B cell (primary cell): ENCODE results near the gene ZNG1B. TPM values are rescaled to one million over a fixed set of nuclear protein-coding genes. Genes with fewer than 3 reads are reported as not detected.
"Not testable (repeated sequence)": the region's sequence is repeated elsewhere in the genome, so short reads cannot be mapped to it uniquely, and the experiment has no call there.

Experiments
- ATAC-seq: fragments of 200-7000 bp; cut with Tn5 transposase; one replicate; pipeline ENCODE4 v1.10.0; 2021; ENCODE audit warnings: low read depth, mild to moderate bottlenecking, moderate number of reproducible peaks, moderate library complexity
- CTCF ChIA-PET: fragments of 350-600 bp; sonication (Branson Sonifier 250); formaldehyde crosslinking; loops from one replicate; lab custom pipeline; 2021; ENCODE audit warnings: antibody characterized with exemption, inconsistent platforms; lab: Charles Lee
- POLR2A ChIA-PET: fragments of 350-600 bp; sonication (Branson Sonifier 250); formaldehyde crosslinking; loops from one replicate; lab custom pipeline; 2021; ENCODE audit warnings: antibody characterized with exemption; lab: Charles Lee
- DNase-seq: peaks from one replicate; pipeline ENCODE4 v3.0.0; 2013
- H2AFZ ChIP-seq: 2 replicates; pipeline ENCODE4 v1.6.1; 2012; ENCODE audit warnings: mild to moderate bottlenecking, low read depth, low read length; ENCODE audit not compliant: insufficient read depth, poor library complexity, severe bottlenecking
- H3K27ac ChIP-seq, 2 donors: 1 replicate in 1 of 2; 2 replicates in 1 of 2; pipeline ENCODE4 v1.5.1; 2012 to 2013; ENCODE audit warnings: low read length in 2 of 2, mild to moderate bottlenecking in 2 of 2, moderate library complexity in 1 of 2
- H3K27me3 ChIP-seq, 4 experiments: fragments of 200-600 bp in 1 of 4; sonication (generic) in 1 of 4; replicated peaks in 1 of 4; 1 replicate in 2 of 4; 2 replicates in 2 of 4; pipeline versions ENCODE4 v1.6.1 to v1.7.0; 2013 to 2016; ENCODE audit warnings: low read length in 3 of 4, mild to moderate bottlenecking in 2 of 4, mixed read lengths in 1 of 4, moderate library complexity in 1 of 4; ENCODE audit not compliant: insufficient read depth in 4 of 4, control insufficient read depth in 3 of 4; ENCODE audit errors: control extremely low read depth in 1 of 4
- H3K36me3 ChIP-seq, 2 experiments: replicated peaks in 1 of 2; 1 replicate in 1 of 2; 2 replicates in 1 of 2; pipeline versions ENCODE4 v1.6.1 to v1.7.1; 2013; ENCODE audit warnings: low read length in 1 of 2; ENCODE audit not compliant: insufficient read depth in 2 of 2, control insufficient read depth in 1 of 2; ENCODE audit errors: control extremely low read depth in 1 of 2, extremely low read depth in 1 of 2
- H3K4me1 ChIP-seq, 2 donors: fragments of 200-600 bp in 1 of 2; sonication (generic) in 1 of 2; 1 replicate in 1 of 2; 2 replicates in 1 of 2; pipeline versions ENCODE4 v1.5.1 to v1.6.1; 2013 to 2017; ENCODE audit warnings: low read length in 2 of 2; ENCODE audit not compliant: control insufficient read depth in 2 of 2, insufficient read depth in 2 of 2
- H3K4me2 ChIP-seq: replicated peaks from 2 replicates; pipeline ENCODE3; 2012; ENCODE audit warnings: mild to moderate bottlenecking, low read depth, low read length; ENCODE audit not compliant: poor library complexity, severe bottlenecking
- H3K4me3 ChIP-seq, 5 experiments: fragments of 200-600 bp in 1 of 5; sonication (generic) in 1 of 5; 1 replicate in 3 of 5; 2 replicates in 2 of 5; pipeline versions ENCODE4 v1.5.1 to v1.7.0; 2011 to 2016; ENCODE audit warnings: low read length in 4 of 5, mild to moderate bottlenecking in 4 of 5, low read depth in 2 of 5, control low read depth in 1 of 5, moderate library complexity in 1 of 5; ENCODE audit not compliant: insufficient read depth in 1 of 5; ENCODE audit errors: control extremely low read depth in 1 of 5, extremely low read depth in 1 of 5
- H3K79me2 ChIP-seq: fragments of 200-600 bp; sonication (generic); one replicate; pipeline ENCODE4 v1.6.0; 2016; ENCODE audit warnings: low read length; ENCODE audit not compliant: control insufficient read depth, insufficient read depth
- H3K9ac ChIP-seq: fragments of 200-600 bp; sonication (generic); 2 replicates; pipeline ENCODE4 v1.6.1; 2017; ENCODE audit warnings: mild to moderate bottlenecking, low read length, moderate library complexity
- H3K9me3 ChIP-seq, 3 donors: one replicate each; pipeline versions ENCODE4 v1.6.1 to v1.7.1; 2013; ENCODE audit warnings: low read length in 2 of 3; ENCODE audit not compliant: control insufficient read depth in 2 of 3, insufficient read depth in 1 of 3; ENCODE audit errors: control extremely low read depth in 1 of 3
- H4K20me1 ChIP-seq: 2 replicates; pipeline ENCODE4 v1.6.0; 2012; ENCODE audit warnings: mild to moderate bottlenecking, low read length; ENCODE audit not compliant: insufficient read depth, control insufficient read depth, poor library complexity, severe bottlenecking
- H3K27ac Mint-ChIP-seq: one replicate; pipeline ENCODE4 v1.8.0; 2021; ENCODE audit warnings: mixed read lengths
- H3K27me3 Mint-ChIP-seq: one replicate; pipeline ENCODE4 v1.8.0; 2021; ENCODE audit warnings: mixed read lengths
- H3K4me1 Mint-ChIP-seq: one replicate; pipeline ENCODE4 v1.8.0; 2021; ENCODE audit warnings: mixed read lengths
- H3K4me3 Mint-ChIP-seq: one replicate; pipeline ENCODE4 v1.8.0; 2021; ENCODE audit warnings: mixed read lengths
- H3K9me3 Mint-ChIP-seq: one replicate; pipeline ENCODE4 v1.8.0; 2022; ENCODE audit warnings: mixed read lengths; ENCODE audit not compliant: insufficient read depth
- WGBS: methylation state at CpG from one replicate; pipeline ENCODE4 v1.1.5; 2013; ENCODE audit warnings: missing lambda C conversion rate; ENCODE audit not compliant: insufficient coverage; 5-methylcytosine and 5-hydroxymethylcytosine counted together
- intact Hi-C: fragments of 100-400 bp; cut with micrococcal nuclease; formaldehyde crosslinking; loops from one replicate; pipeline ENCODE4 v1.10.0; 2022
- polyA plus RNA-seq: library from polyadenylated mRNA; depleted of rRNA; stranded (reverse); fragments of >200 nt; gene quantifications from 2 replicates; pipeline ENCODE4 v1.2.3, GENCODE V29; 2012
- total RNA-seq, 2 donors: library from RNA; stranded (reverse); fragments of 120-200 nt in 1 of 2; gene quantifications; 1 replicate in 1 of 2; 2 replicates in 1 of 2; pipeline versions ENCODE4 v1.2.3 to v1.2.4, GENCODE V29; 2013 to 2022

ZNG1B gene
- total and polyA plus RNA-seq, 2 donors (not counting 1 experiment from before 2014, with no cell fraction given) = 24.5 to 46.8 TPM

DNA sequence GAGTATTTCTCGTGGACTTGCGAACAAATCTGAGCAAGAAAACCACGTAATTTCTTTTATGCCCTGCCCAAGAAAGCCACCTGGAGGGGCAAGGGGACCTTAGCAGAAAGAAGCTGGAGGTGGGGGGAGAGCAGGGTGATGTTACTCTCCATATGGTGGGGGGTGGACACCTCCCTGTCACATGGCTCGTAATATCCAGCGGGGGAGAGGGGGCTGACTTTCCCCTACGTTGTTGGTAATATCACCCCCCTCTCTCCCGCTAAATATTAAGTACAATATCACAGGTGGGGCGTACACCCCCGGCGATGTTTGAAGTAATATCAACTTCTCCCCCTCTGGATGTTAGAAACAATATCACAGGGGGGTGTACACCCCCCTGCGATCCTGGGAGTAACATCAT is 70.7 kb downstream of the ZNG1B start:
- H3K27ac ChIP-seq, H3K9me3 Mint-ChIP-seq, H4K20me1 ChIP-seq, H3K27ac Mint-ChIP-seq, H3K4me2 ChIP-seq, intact Hi-C loops, H3K9me3 ChIP-seq, DNase-seq, POLR2A ChIA-PET, H3K79me2 ChIP-seq, H3K9ac ChIP-seq, H3K4me1 Mint-ChIP-seq, H3K4me3 Mint-ChIP-seq, H3K4me3 ChIP-seq, H3K36me3 ChIP-seq, H3K4me1 ChIP-seq, H2AFZ ChIP-seq, ATAC-seq, CTCF ChIA-PET: not testable (repeated sequence)
- H3K27me3 ChIP-seq = peaks cover 0 to 14% (median 2%) of the 10 kb centered on the region in 4 experiments
- peaks cover 12% of the 10 kb centered on the region for H3K27me3 Mint-ChIP-seq
- no CpG with 5 or more reads among the region's 11 CpGs for WGBS

DNA sequence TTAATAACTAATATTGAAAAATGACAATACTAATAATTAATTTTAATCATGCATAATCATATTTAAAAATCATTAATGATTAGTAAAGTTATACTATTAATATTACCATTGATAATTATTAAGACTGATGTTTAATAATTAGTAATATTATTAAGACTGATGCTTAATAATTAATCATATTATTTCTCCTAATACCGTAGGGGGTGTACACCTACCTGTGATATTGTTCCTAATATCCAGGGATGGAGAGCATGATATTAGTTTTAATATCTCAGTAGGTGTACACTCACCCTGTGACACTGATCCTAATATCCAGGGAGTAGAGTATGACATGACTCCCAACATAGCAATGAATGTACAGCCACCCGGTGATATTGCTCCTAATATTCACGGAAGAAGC is 73.4 kb downstream of the ZNG1B start:
- H3K4me2 ChIP-seq, H3K27me3 ChIP-seq, H3K4me3 Mint-ChIP-seq, CTCF ChIA-PET, H3K4me3 ChIP-seq, intact Hi-C loops, H4K20me1 ChIP-seq, H3K4me1 ChIP-seq, ATAC-seq, H3K27ac ChIP-seq, H2AFZ ChIP-seq, H3K36me3 ChIP-seq, H3K9ac ChIP-seq, DNase-seq, H3K79me2 ChIP-seq, POLR2A ChIA-PET, H3K9me3 ChIP-seq, H3K9me3 Mint-ChIP-seq, H3K4me1 Mint-ChIP-seq, H3K27ac Mint-ChIP-seq: not testable (repeated sequence)
- WGBS = no CpG with 5 or more reads among the region's 3 CpGs
- peaks cover 12% of the 10 kb centered on the region for H3K27me3 Mint-ChIP-seq

DNA sequence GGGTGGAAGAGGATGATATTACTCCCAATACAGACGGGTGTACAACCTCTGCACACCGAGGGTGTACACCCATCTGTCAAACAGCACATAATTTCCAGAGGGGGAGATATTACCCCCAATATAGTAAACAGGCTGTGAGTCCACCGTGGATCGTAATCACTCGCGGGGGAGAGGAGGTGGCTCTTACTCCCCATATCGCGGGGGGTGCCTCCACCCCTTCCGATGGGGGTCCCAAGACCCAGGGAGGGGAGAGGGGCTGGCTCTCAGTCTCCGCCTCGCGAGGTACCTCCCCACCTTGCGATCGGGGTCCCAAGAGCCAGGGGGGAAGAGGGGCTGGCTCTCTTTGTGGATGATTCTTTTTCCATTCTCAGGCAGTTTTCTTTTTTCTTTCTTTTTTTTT is 74.4 kb downstream of the ZNG1B start:
- H3K36me3 ChIP-seq, H4K20me1 ChIP-seq, H3K4me1 ChIP-seq, H3K9me3 ChIP-seq, H3K4me3 Mint-ChIP-seq, H3K9me3 Mint-ChIP-seq, H3K27ac ChIP-seq, POLR2A ChIA-PET, CTCF ChIA-PET, H3K79me2 ChIP-seq, H2AFZ ChIP-seq, H3K4me3 ChIP-seq, H3K4me1 Mint-ChIP-seq, DNase-seq, ATAC-seq, H3K27me3 ChIP-seq, H3K9ac ChIP-seq, H3K4me2 ChIP-seq, H3K27ac Mint-ChIP-seq, intact Hi-C loops: not testable (repeated sequence)
- 73% methylated on average over 3 of the region's 14 CpGs for WGBS
- peaks cover 12% of the 10 kb centered on the region for H3K27me3 Mint-ChIP-seq

DNA sequence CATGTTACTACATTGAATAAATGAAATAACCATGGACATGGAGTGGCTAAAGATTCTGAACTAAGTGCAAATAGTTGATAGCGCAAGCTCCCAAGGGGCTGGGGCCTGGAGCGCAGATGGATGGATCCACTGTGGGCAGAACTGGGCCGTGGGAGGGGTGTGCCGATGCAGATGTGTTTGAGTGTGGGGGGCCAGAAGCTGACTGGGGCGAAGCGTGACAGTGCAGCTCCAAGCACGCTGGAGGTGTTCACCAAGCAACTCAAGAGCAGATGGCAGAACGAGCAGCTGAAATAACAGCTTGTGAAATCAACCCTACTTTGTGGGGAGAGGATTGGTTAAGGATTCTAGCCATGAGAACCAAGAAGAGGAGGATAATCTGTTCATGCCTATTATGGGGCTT is 78.0 kb downstream of the ZNG1B start:
- H3K9ac ChIP-seq, POLR2A ChIA-PET, H3K27ac ChIP-seq, H3K79me2 ChIP-seq, H3K4me1 Mint-ChIP-seq, H4K20me1 ChIP-seq, ATAC-seq, H3K36me3 ChIP-seq, intact Hi-C loops, CTCF ChIA-PET, H3K27me3 Mint-ChIP-seq, H3K4me3 ChIP-seq, H2AFZ ChIP-seq, H3K27me3 ChIP-seq, H3K9me3 ChIP-seq, H3K9me3 Mint-ChIP-seq, H3K4me1 ChIP-seq, H3K4me3 Mint-ChIP-seq, DNase-seq, H3K4me2 ChIP-seq, H3K27ac Mint-ChIP-seq: not testable (repeated sequence)
- WGBS = 100% methylated on average over 1 of the region's 8 CpGs
